GDM1 (cell line): ENCODE measurements around the gene ASCC3.
"Not testable (repeated sequence)": the region's sequence is repeated elsewhere in the genome, so short reads cannot be mapped to it uniquely, and the experiment has no call there.

Source experiments
- DNase-seq: peaks from one replicate; lab custom pipeline; 2025; lab: John Stamatoyannopoulos, UW

Gene ASCC3

DNA sequence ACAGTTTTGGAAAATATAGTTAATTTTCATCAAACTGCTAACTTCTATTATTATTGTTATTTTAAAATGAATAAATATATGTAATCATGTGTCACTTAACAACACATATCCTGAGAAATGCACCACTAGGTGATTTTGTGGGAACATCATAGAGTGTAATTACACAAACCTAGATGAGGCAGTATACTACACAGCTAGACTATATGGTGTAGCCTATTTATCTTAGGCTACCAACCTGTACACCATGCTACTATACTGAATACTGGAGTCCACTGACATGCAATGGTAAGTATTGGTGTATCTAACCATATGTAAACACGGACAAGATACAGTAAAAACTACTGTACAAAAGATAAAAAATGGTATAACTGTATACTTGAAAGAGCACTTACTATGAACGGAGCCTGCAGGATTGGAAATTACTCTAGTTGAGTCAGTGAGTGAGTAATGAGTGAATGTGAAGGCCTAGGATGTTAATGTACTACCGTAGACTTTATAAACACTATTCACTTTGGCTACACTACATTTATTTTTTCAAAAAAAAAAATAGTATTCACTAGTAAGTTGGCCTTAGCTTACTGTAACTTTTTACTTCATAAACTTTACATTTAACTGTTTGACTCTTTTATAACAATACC, 72.4 kb downstream of the ASCC3 start:
- no peak for DNase-seq

DNA sequence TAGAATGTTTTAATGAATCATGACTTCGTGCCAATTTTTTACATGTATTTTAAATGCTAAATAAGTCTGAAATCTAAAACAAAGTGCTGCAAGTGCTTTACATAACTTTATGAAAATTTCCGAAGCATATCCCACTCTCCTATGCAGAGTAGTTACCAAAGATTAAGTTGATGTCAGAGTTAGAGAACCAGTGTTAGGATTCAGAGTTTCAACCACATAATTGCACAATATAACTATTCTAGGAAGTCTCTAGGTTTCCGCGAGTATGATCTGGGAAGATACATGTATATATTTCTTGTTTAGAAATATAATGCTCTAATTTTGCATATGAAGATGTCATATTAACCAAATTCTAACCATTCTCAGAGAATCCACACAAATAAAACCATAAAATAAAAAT, 74.8 kb downstream of the ASCC3 start:
- DNase-seq = no peak

DNA sequence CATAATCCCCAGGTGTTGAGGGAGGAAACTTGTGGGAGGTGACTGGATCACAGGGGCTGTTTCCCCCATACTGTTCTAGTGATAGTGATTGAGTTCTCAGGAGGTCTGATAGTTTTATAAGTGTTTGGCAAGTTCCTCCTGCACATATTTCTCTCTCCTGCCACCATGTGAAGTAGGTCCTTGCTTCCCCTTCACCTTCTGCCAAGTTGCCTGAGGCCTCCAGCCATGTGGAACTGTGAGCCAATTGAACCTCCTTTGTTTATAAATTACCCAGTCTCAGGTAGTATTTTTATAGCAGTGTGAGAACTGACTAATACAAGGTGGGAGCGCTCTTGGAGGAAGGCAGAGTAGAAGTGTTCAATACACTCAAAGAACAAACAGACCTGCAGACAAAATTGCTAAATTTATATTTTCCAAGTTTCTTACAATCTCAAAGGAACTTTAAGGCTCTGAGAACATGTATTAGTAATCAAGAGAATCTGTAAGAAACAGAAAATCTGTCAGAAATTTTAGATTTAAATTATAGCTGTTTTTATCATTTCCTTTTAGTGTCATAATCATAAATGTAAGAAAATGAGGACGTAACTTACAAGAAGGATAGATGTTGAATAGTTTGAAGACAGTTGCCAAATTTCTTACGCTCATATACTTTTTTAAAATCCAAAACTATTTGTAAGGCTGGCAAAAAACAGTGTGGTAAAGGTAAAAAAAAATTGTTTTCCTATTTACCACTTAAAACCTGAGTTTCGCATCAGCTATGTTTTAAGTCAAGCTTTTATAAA, 77.7 kb downstream of the ASCC3 start:
- DNase-seq = no peak

DNA sequence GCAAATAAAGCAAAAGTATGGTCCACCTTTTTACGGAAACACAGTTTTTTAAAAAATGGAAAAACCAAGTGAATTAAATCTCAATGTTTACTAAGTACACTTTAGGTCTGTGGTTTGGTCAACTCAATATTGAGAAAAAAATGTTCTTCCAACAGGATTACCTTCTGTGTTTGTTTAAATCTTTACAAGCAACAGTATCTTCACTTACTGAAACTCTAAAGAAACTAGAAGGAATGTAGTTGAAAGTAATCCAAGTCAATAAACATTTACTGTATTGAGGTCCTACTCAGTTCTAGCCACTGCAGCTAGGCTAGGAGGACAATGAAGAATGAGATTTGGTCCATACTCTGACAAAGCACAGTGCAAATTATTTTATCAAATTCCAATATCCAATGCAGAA, 80.1 kb downstream of the ASCC3 start:
- DNase-seq = no peak

DNA sequence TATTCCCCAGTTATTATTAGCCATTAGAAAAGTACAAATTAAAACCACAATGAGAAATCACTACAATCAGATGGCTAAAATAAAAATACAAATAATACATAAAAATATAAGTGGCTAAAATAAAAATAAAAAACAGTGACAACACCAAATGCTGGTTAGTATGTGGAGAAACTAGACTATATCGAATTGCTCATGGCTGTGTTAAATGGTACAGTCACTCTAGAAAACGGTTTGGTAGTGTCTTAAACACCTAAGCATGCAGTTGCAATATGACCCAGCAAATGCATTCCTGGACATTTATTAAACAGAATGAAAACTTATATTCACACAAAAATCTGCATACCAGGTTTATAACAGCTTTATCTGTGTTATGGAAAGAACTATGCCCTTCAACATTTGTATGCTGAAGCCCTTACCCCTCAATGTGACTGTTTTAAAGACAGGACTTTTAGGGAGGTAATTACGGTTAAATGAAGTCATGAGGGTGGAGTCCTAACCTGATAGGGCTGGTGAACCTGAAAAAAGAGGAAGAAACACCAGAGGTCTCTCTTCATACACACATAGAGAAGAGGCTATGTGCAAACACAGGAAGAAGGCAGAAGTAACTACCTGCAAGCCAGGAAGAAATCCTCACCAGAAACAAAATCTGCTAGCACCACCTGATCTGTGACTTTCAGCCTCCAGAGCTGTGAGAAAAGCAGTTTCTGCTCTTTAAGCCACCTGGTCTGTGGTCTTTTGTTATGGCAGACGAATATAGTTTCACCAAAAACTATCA, 84.9 kb downstream of the ASCC3 start:
- DNase-seq = no peak

DNA sequence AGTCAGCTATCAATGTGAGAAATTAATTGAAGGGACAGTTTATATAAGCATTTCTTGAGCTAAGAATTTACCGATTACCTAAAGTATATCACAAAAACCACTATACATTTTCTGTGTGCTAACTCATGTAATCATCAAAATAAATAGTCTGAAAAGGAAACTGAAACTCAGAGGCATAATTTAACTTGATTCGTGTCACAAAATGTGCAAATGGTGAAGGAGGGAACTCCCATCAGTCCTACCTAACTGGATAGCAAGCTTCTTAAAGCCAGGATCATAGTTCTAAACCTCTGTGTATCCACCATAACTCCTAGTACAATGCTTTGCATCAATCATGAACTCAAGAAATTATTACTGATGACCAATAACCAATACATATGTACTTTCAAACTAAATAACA, 91.0 kb downstream of the ASCC3 start:
- no peak for DNase-seq

DNA sequence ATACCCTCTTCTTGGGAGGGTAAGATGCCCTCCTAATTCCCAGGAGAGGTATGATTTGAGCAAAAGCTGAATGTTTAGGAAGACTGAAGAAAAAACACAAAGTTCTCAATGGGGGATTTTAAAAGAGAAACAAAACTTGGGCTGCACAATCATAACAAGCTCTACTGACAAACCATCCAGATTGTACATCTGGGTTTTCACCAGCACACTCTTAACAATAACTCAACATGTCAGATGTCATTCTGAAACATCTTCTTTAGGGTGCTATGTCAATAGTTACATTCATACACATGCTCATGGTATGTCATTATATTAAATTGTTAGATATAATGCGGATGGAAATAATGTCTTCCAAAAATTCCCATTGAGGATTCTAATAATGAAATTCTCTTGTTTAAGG, 95.1 kb downstream of the ASCC3 start:
- no peak for DNase-seq

DNA sequence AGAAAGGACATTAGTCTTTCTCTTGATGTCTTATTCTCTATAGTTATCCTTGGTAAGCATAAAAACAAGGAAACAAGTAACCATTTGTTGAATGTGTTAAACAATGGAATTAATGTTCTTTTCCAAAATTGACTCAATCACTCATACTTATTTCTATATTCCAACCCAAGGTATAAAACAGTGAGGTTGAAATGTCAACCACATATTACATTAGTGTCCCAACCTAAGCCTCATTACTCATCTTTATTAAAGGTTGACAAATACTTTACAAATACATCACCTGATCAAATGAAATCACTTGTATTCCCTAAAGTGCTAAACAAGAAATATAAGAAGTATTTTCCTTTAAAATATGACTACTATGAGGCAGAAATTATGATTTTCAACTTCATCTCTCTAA, 100.5 kb downstream of the ASCC3 start:
- no peak for DNase-seq

DNA sequence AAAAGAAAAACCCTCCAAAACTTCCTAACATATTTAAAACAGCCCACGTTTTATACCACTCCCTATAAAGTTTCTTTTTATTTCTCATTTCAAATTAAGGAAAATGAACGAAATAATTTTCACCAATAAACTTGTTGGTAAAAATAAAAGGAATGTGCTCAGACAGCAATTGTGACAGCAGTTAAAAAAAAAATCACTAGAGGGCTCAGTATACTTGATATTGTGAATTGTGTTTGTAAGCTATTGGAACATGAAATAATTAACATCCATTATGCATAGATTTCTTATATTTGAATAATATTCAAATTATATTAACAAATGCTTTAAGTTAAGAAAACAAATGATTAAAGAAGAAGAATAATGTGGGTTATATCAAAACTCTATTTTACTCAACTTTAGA, 105.5 kb downstream of the ASCC3 start:
- no peak for DNase-seq

DNA sequence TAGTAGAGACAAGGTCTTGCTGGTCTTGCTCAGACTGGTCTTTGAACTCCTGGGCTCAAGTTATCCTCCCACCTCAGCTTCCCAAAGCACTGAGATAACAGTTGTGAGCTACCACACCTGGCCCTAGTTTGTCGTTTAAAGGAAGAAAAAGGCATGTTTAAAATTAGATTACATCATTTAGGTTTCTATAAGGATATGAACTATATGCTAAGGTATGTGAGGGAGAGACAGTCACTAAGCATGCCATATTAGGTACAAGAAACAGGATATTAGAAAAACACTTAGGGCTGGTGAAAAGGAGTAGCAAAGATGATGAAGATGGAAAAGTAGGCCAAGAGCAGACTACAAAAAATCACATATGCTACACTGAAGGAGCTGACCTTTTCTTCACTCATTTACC, 106.4 kb downstream of the ASCC3 start:
- no peak for DNase-seq

DNA sequence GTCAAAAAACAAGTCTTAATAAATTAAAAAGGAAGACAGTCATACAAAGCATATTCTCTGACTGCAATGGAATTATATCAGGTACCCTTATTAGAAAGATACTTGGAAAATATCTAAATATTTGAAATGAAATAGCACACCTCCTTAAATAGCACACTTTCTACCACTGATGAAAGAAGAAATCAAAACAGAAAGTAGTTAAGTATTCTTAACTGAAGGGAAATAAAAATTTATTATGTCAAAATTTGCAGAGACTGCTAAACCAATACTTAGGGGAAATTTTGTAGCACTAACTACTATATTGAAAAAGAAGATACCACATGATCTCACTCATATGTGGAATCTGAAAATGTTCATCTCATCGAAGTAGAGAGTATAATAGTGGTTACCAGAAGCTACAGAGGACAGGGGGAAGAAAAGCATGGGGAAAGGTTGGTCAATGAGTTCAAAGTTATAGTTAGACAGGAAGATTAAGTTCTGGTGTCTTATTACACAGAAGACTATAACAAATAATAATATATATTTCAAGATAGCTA, 112.2 kb downstream of the ASCC3 start:
- DNase-seq = no peak

DNA sequence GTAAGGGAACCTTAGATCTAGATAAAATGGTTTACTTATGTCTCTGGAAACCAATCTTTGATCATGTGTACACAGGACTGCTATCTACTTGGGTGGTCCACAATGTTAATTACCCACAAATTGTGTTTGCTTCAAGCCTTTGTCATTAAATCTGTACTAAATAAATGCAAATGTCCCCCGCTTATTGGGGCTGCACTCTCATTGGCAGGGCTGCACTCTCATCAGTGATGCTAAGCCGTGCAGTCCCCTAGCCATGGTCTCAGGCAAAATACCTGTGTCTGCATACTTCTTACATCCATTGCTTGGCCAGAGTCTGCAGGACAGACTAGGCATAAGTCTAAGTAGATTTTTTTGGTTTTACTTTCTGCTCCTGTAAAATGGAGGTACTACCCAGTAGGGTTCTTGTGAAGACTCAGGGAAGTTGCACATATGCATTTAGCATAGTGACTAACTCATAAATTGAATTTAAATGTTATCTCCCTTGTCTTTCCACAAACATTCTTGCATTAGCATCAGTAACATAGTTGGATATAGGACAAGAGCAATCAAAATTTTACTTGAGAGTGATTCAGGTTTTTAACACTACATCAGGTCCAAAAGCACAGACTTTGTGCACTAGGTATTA, 117.4 kb downstream of the ASCC3 start:
- no peak for DNase-seq

DNA sequence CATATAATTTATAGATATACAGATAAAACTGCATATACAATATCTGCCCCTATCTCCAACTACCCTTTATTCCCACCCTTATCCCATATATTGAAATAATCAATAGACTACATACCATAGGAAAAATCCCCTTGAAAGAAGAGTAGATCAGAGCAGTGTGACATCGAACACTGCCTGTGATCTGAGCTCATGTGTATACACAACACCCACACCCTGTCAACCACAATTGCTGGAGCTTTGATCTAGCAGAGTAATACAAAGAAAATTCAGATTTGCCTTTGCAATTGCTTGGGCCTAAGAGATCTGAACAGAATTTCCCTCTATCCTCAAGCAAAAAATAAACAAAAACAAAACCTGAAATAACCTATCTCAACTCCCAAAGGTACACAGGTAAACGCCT, 119.3 kb downstream of the ASCC3 start:
- no peak for DNase-seq

DNA sequence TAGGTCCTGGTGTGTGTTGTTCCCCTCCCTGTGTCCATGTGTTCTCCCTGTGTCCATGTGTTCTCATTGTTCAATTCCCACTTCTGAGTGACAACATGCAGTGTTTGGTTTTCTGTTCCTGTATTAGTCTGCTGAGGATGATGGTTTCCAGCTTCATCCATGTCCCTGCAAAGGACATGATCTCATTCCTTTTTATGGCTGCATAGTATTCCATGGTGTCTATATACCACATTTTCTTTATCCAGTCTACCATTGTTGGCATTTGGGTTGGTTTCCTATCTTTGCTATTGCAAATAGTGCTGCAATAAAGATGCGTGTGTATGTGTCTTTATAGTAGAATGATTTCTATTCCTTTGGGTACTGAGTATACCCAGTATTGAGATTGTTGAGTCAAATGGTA, 122.7 kb downstream of the ASCC3 start:
- not testable (repeated sequence) for DNase-seq

DNA sequence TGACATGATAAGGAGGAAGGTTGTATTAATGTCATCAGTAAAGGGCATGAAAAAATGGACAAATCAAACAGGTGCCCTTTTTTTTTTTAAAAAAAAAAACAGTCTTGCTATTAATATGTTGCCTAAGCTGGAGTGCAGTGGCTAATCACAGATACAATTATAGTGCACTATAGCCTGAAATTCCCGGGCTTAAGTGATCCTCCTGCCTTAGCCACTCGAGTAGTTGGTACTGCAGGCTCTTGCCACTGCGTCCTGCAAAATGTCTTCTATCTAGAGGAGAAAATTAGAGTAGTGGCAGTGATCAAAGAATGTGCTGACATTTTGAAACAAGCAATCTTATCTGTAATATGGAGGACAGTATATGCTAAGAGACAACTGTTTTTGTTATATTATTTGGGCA, 127.7 kb downstream of the ASCC3 start:
- DNase-seq = no peak

DNA sequence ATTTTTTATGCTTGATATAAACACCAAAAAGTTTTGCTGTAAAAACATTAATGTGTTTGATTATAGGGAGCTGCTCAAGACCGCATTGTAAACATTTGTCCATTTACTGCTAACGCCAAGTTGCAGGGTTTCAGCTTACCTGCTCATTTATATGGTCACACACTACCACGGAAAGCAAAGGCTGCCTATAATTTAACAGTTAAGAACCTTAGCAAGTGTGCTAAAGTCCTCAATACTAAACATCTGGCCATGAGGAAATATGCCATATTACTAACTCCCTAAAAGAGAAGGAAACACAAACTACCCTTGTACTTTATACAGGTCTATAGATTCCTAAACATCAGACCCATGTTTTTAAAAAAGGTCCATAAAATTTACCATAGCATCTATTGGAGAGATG, 129.5 kb downstream of the ASCC3 start:
- DNase-seq = no peak

DNA sequence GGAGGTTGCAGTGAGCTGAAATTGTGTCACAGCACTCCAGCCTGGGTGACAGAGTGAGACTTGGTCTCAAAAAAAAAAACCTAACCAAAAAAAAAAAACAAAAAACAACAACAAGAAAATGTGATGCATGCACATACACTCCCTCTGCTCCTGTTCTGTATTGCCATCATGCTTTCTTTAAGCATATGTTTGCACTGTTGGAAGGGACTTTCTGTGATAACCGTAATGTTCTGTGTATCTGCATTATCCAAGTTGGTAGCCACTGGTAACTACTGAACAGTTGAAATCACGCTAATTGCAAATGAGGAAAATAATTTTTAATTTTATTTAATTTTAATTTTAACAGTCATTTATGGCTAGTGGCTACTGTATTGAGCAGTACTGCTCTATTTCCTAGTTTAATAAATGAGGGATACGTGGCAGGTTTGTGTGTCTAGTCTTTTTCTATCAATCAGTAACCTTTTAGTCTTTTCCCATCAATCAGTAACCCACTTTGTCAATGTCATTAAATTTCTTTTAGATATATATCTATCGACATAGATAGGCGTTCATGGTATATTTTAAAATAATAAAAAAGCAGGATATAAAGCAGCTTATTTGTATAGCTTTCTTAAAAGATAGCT, 135.6 kb downstream of the ASCC3 start:
- no peak for DNase-seq

DNA sequence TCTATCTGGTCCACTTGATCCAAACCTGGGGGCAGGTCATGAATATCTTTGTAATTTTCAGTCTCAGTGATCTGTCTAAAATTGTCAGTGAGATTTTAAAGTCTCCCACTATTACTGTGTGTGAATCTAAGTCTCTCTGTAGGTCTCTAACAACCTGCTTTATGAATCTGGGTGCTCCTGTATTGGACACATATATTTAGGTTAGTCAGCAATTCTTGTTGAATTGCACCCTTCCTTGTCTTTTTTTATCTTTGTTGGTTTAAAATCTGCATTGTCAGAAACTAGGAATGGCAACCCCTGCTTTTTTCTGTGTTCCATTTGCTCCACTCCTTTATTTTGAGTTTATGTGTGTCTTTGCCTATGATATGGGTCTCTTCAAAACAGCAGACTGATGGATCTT, 140.7 kb downstream of the ASCC3 start:
- no peak for DNase-seq

DNA sequence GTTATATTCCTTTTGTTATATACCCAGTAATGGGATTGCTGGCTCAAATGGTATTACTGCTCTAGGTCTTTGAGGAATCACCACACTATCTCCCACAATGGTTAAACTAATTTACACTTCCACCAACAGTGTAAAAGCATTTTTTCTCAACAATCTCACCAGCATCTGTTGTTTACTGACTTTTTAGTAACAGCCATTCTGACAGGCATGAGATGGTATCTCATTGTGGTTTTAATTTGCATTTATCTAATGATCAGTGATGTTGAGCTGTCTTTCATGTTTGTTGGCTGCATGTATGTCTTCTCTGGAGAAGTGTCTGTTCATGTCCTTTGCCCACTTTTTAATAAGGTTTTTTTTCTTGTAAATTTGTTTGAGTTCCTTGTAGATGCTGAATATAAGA, 143.4 kb downstream of the ASCC3 start:
- not testable (repeated sequence) for DNase-seq

DNA sequence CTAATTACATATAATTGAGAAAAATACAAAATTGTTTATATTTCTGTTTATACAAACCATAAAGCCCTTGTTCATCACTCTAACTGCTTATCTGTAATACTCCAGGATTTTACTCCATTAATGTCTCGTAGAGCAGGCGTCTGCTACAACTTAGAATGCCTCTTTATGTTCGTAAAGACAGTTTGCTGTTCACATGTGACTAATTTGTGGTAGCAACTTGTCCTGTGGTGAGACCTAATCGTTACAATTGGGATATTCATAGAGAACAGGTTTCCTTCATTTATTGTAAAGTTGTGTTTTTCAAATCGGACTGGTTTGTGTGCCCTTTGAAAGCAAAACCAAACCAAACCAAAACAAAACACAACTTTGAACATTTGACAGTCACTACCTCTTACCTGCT, 149.7 kb downstream of the ASCC3 start:
- no peak for DNase-seq

DNA sequence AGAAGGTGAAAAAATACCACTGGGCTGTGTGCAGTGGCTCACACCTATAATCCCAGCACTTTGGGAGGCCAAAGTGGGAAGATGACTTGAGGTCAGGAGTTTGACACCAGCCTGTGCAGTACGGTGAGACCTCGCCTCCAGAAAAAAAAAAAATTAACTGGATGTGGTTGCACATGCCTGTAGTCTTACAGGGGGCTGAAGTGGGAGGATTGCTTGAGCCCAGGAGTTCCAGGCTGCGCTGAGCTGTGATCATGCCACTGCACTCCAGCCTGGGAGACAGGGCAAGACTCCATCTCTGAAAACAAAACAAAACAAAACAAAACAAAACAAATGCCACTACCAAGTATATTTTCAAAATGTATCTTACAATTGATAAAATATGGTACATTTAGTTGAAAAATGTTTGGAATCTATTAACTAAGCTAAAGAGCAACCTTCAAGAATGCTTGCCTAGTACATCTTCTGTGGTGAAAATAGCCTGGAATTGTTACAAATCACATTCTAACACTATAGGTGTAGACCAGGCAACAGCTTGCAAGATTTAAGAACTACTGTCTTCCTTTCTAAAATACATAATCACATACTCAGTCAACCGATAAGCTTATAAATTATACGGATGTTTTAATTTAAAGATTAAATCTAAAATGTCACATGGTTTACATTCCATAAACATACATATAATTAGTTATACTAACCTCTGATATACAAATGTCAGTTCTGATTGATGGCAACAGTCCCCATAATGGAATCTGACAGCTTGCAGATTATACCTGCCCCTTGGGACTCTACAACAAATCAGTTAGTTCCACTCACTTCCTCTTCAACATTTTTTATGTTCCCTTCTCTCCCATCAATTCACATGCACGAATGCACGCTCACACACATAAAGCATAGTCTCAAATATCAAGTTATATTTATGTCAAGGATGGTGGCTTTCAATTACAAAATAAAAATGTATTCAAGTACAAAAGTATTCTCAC, 150.8 kb downstream of the ASCC3 start:
- DNase-seq = no peak
